ENCODE data around the gene IFT22.

DNA sequence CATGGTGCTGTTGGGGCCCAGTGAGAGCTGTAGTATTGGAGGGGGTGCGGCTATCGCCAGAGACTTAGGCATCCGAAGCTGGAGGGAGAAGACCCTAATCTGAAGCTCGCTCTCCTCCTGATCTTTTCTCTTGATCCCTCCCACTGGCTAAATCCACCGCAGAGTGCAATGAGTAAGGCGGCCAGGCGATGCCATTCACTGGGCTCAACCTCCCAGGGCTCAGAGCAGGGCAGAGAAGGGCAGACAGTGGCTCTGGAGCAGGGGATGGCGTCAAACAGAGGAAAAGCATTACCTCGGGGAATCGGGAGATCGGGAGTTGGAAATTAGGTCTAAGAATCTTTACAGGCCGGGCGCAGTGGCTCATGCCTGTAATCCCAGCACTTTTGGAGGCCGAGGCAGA lies 18.8 kb upstream of the IFT22 start:
- no peak for TF ChIP-seq POLR2A (IDR thresholded peaks at IDR 0.05)
- TF ChIP-seq, protein P1, sequence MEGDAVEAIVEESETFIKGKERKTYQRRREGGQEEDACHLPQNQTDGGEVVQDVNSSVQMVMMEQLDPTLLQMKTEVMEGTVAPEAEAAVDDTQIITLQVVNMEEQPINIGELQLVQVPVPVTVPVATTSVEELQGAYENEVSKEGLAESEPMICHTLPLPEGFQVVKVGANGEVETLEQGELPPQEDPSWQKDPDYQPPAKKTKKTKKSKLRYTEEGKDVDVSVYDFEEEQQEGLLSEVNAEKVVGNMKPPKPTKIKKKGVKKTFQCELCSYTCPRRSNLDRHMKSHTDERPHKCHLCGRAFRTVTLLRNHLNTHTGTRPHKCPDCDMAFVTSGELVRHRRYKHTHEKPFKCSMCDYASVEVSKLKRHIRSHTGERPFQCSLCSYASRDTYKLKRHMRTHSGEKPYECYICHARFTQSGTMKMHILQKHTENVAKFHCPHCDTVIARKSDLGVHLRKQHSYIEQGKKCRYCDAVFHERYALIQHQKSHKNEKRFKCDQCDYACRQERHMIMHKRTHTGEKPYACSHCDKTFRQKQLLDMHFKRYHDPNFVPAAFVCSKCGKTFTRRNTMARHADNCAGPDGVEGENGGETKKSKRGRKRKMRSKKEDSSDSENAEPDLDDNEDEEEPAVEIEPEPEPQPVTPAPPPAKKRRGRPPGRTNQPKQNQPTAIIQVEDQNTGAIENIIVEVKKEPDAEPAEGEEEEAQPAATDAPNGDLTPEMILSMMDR (IDR thresholded peaks at IDR 0.05), result no peak
